OCI-LY7 (cell line): ENCODE results near the gene DTX1. TPM values are rescaled to one million over a fixed set of nuclear protein-coding genes. Genes with fewer than 3 reads are reported as not detected.

Source experiments
- BruUV-seq: library from RNA; stranded (reverse); fragments of 400-500 nt; replicated peaks from 2 replicates; lab custom pipeline; 2021; lab: Mats Ljungman, UMichigan
- CTCF ChIA-PET: fragments of 300-600 bp; sonication (Branson Sonifier 250); formaldehyde crosslinking; loops from one replicate; lab custom pipeline; 2022; ENCODE audit warnings: antibody characterized with exemption; ENCODE audit not compliant: unreplicated experiment; lab: Charles Lee
- POLR2A ChIA-PET: fragments of 300-600 bp; sonication (Branson Sonifier 250); formaldehyde crosslinking; loops from one replicate; lab custom pipeline; 2022; ENCODE audit warnings: antibody characterized with exemption; lab: Charles Lee
- DNase-seq: peaks from one replicate; pipeline ENCODE4 v3.0.0-alpha.2; 2015; ENCODE audit warnings: low spot score
- H2AFZ ChIP-seq: fragments of 200-600 bp; sonication (generic), shearing (Covaris generic); 2 replicates; pipeline ENCODE4 v1.6.1; 2014; ENCODE audit warnings: mild to moderate bottlenecking, antibody characterized with exemption, low read length, moderate library complexity
- H3K27ac ChIP-seq: fragments of 200-600 bp; sonication (generic); 2 replicates; pipeline ENCODE4 v1.5.1; 2014; ENCODE audit warnings: mixed run types, low read depth, mild to moderate bottlenecking, moderate library complexity, low read length, inconsistent platforms; ENCODE audit not compliant: poor library complexity, severe bottlenecking
- H3K36me3 ChIP-seq: fragments of 200-600 bp; sonication (generic); 2 replicates; pipeline ENCODE4 v1.6.1; 2014; ENCODE audit warnings: mild to moderate bottlenecking, antibody characterized with exemption, low read length, moderate library complexity, mixed read lengths; ENCODE audit not compliant: insufficient read depth
- H3K4me1 ChIP-seq: fragments of 200-600 bp; sonication (generic); 2 replicates; pipeline ENCODE4 v1.5.1; 2014; ENCODE audit warnings: mild to moderate bottlenecking, low read length; ENCODE audit not compliant: insufficient read depth, poor library complexity, severe bottlenecking
- H3K4me2 ChIP-seq: fragments of 200-600 bp; sonication (generic); 2 replicates; pipeline ENCODE4 v1.6.1; 2014; ENCODE audit warnings: mild to moderate bottlenecking, low read length
- H3K4me3 ChIP-seq: fragments of 200-600 bp; sonication (generic); 2 replicates; pipeline ENCODE4 v1.5.1; 2014; ENCODE audit warnings: mild to moderate bottlenecking, low read depth, low read length; ENCODE audit not compliant: poor library complexity, severe bottlenecking
- H3K79me2 ChIP-seq: fragments of 200-600 bp; sonication (generic); 2 replicates; pipeline ENCODE4 v1.6.1; 2016; ENCODE audit warnings: low read depth, mild to moderate bottlenecking, low read length, moderate library complexity, mixed read lengths; ENCODE audit not compliant: insufficient read depth
- H3K9me2 ChIP-seq: fragments of 200-600 bp; sonication (generic); 2 replicates; pipeline ENCODE4 v1.6.1; 2016; ENCODE audit warnings: mild to moderate bottlenecking, low read length, mixed read lengths; ENCODE audit not compliant: insufficient read depth
- H3K9me3 ChIP-seq: fragments of 200-600 bp; sonication (generic); 2 replicates; pipeline ENCODE4 v1.6.1; 2014; ENCODE audit warnings: mild to moderate bottlenecking, mixed run types, low read length, mixed read lengths
- H4K20me1 ChIP-seq: fragments of 200-600 bp; sonication (generic); 2 replicates; pipeline ENCODE4 v1.6.1; 2014; ENCODE audit warnings: mild to moderate bottlenecking, antibody characterized with exemption, low read length, moderate library complexity, mixed read lengths; ENCODE audit not compliant: insufficient read depth
- CTCF ChIP-seq: fragments of 200-600 bp; sonication (generic); conservative IDR thresholded peaks from 2 replicates; pipeline ENCODE4 v1.5.1; 2014; ENCODE audit warnings: mild to moderate bottlenecking, antibody characterized with exemption, low read length, moderate library complexity, mixed read lengths
- EZH2phosphoT487 ChIP-seq: fragments of 200-600 bp; sonication (generic); IDR thresholded peaks from 2 replicates; pipeline ENCODE4 v1.6.1; 2018; ENCODE audit warnings: low read depth, borderline replicate concordance, mild to moderate bottlenecking, mixed run types, antibody characterized with exemption, low read length, moderate library complexity, mixed read lengths
- intact Hi-C: fragments of 100-400 bp; cut with micrococcal nuclease; formaldehyde crosslinking; loops from one replicate; pipeline ENCODE4 v1.10.0; 2022; ENCODE audit not compliant: unreplicated experiment
- total RNA-seq, 2 experiments: library from RNA; depleted of rRNA in 1 of 2; stranded (reverse); fragments of >200 nt in 1 of 2; shearing (Covaris generic) in 1 of 2; gene quantifications; 2 replicates each; pipeline ENCODE4 v1.2.3, GENCODE V29; 2014 to 2022

The DTX1 gene
- total RNA-seq, 2 experiments from 2014 or later = 293 to 535 TPM

GRCh38 chr12:113092607-113093408, 36.3 kb downstream of the DTX1 start:
- peaks cover 97% of the 10 kb centered on the region for H3K36me3 ChIP-seq
- peak; percentile 72 for TF ChIP-seq CTCF
- TF ChIP-seq EZH2phosphoT487 = no peak
- no peaks in the 10 kb centered on the region for H3K9me3 ChIP-seq
- no TSS peak for BruUV-seq
- H3K79me2 ChIP-seq = peaks cover 44% of the 10 kb centered on the region
- H3K4me1 ChIP-seq = peaks cover 78% of the 10 kb centered on the region
- no peak overlapping the region for H2AFZ ChIP-seq
- ChIA-PET CTCF (interaction anchor here (0.7 to 1.1 kb wide), 4 partner anchors 29 to 99 kb away, joined by 3 to 9 read pairs (median 4); no protein-coding TSS in a partner anchor), POLR2A (interaction anchor here (0.7 to 1.9 kb wide), 8 partner anchors 9 to 100 kb away, joined by 3 to 7 read pairs (median 3); partner anchors contain the start of gene DTX1)
- H3K4me2 ChIP-seq = peak overlapping the region; percentile 79
- H3K27ac ChIP-seq = peak overlapping the region; percentile 97
- intact Hi-C loops = loop anchor here (1.0 kb wide), 1 partner anchor 42 kb away; no protein-coding TSS in a partner anchor
- no peaks in the 10 kb centered on the region for H3K9me2 ChIP-seq
- no peak overlapping the region for H3K4me3 ChIP-seq
- DNase-seq = peak; percentile 68
- peaks cover 7% of the 10 kb centered on the region; the same call in 1 of the 2 replicates for H4K20me1 ChIP-seq

- intact Hi-C loops = no loop called here
- POLR2A ChIA-PET = interaction anchor here (1.1 kb wide), 1 partner anchor 8 kb away, joined by 3 read pairs; no protein-coding TSS in a partner anchor
- no peak overlapping the region for H3K4me2 ChIP-seq
These were observed 37.0 kb downstream of the DTX1 start for GRCh38 chr12:113093409-113094101.

GRCh38 chr12:113094738-113095137, 38.2 kb downstream of the DTX1 start:
- CTCF ChIA-PET = no interaction called here
- BruUV-seq = no TSS peak

More at GRCh38 chr12:113093409-113094101, 37.0 kb downstream of the DTX1 start:
- Histone ChIP-seq H3K36me3 (peaks cover 97% of the 10 kb centered on the region), H4K20me1 (peaks cover 7% of the 10 kb centered on the region; the same call in 1 of the 2 replicates), H3K4me3 (no peak overlapping the region), H2AFZ (no peak overlapping the region), H3K4me1 (peaks cover 78% of the 10 kb centered on the region), H3K9me3 (no peaks in the 10 kb centered on the region), H3K9me2 (no peaks in the 10 kb centered on the region), H3K79me2 (peaks cover 37% of the 10 kb centered on the region), H3K27ac (peak overlapping the region; percentile 97)
- DNase-seq = no peak
- no TSS peak for BruUV-seq
- no peak for TF ChIP-seq EZH2phosphoT487
- CTCF ChIA-PET = interaction anchor here (0.7 kb wide), 1 partner anchor 94 kb away, joined by 3 read pairs; no protein-coding TSS in a partner anchor

More at GRCh38 chr12:113094738-113095137, 38.2 kb downstream of the DTX1 start:
- TF ChIP-seq CTCF = no peak
- no peak for TF ChIP-seq EZH2phosphoT487
- Histone ChIP-seq H3K36me3 (peaks cover 97% of the 10 kb centered on the region), H3K4me1 (peaks cover 78% of the 10 kb centered on the region), H4K20me1 (peaks cover 7% of the 10 kb centered on the region; the same call in 1 of the 2 replicates), H3K4me2 (no peak overlapping the region), H3K79me2 (peaks cover 25% of the 10 kb centered on the region; the same call in 1 of the 2 replicates), H3K9me3 (no peaks in the 10 kb centered on the region), H3K27ac (peak overlapping the region; percentile 97), H2AFZ (no peak overlapping the region), H3K4me3 (no peak overlapping the region), H3K9me2 (no peaks in the 10 kb centered on the region)
- no peak for DNase-seq
- POLR2A ChIA-PET = no interaction called here
- intact Hi-C loops = no loop called here
